Daoy (cell line): Measurements from ENCODE around the gene PRLR. TPM values are rescaled to one million over a fixed set of nuclear protein-coding genes. Genes with fewer than 3 reads are reported as not detected.

Experiments
- DNase-seq: peaks from one replicate; pipeline ENCODE4 v3.0.0-alpha.2; 2015; ENCODE audit warnings: low read depth
- total RNA-seq: library from RNA; depleted of rRNA; stranded (reverse); fragments of >200 nt; shearing (Covaris generic); gene quantifications from 2 replicates; pipeline ENCODE4 v1.2.3, GENCODE V29; 2014

The PRLR gene
- total RNA-seq, 1 experiment from 2014 or later = 0.29 TPM

GRCh38 chr5:35082530-35082929, 147.8 kb downstream of the PRLR start:
- DNase-seq = no peak

GRCh38 chr5:35081134-35081533, 149.2 kb downstream of the PRLR start:
- DNase-seq = no peak

GRCh38 chr5:35073160-35073559, 157.1 kb downstream of the PRLR start:
- DNase-seq = no peak

- DNase-seq = no peak
Measured at GRCh38 chr5:35069188-35069587, 161.1 kb downstream of the PRLR start.

GRCh38 chr5:35067985-35068384, 162.3 kb downstream of the PRLR start:
- DNase-seq = peak; percentile 34

- DNase-seq = no peak
Measured at GRCh38 chr5:35066260-35066795, 164.0 kb downstream of the PRLR start.

GRCh38 chr5:35063414-35063813, 166.9 kb downstream of the PRLR start:
- no peak for DNase-seq

GRCh38 chr5:35061211-35061770, 169.0 kb downstream of the PRLR start:
- DNase-seq = no peak

GRCh38 chr5:35060236-35060635, 170.1 kb downstream of the PRLR start:
- DNase-seq = no peak

GRCh38 chr5:35059251-35059650, 171.0 kb downstream of the PRLR start:
- DNase-seq = no peak

GRCh38 chr5:35058374-35058788, 171.9 kb downstream of the PRLR start:
- no peak for DNase-seq

- DNase-seq = no peak
Measured at GRCh38 chr5:35056686-35057085, 173.6 kb downstream of the PRLR start.

GRCh38 chr5:35052838-35053237, 177.4 kb downstream of the PRLR start:
- DNase-seq = no peak

GRCh38 chr5:35050541-35051126, 179.7 kb downstream of the PRLR start:
- no peak for DNase-seq

- no peak for DNase-seq
Measured at GRCh38 chr5:35048910-35049309, 181.4 kb downstream of the PRLR start.

GRCh38 chr5:35047785-35048404, 182.4 kb downstream of the PRLR start, which contains the start of gene AGXT2:
Gene AGXT2, minus strand, starts transcription at chr5:35047949. Its CDS starts 57 bp downstream, at chr5:35047892.
- DNase-seq = no peak

- DNase-seq = peak; percentile 69
Measured at GRCh38 chr5:35046774-35047173, 183.5 kb downstream of the PRLR start.

- no peak for DNase-seq
Measured at GRCh38 chr5:35045280-35045679, 185.0 kb downstream of the PRLR start.

- DNase-seq = no peak
Measured at GRCh38 chr5:35044649-35045048, 185.6 kb downstream of the PRLR start.

GRCh38 chr5:35042781-35043180, 187.5 kb downstream of the PRLR start:
- DNase-seq = no peak

- no peak for DNase-seq
Measured at GRCh38 chr5:35041261-35041660, 189.0 kb downstream of the PRLR start.

- DNase-seq = no peak
Measured at GRCh38 chr5:35038891-35039290, 191.4 kb downstream of the PRLR start.

- DNase-seq = no peak
Measured at GRCh38 chr5:35036536-35036935, 193.8 kb downstream of the PRLR start.
